Mesenchymal stem cell (in vitro differentiated cells and primary cell): ENCODE data around the gene ERC2.

Source experiments
- DNase-seq: peaks from one replicate; pipeline ENCODE4 v3.0.0-alpha.2; 2013
- H2AFZ ChIP-seq: one replicate; pipeline ENCODE4 v1.6.1; 2013; ENCODE audit warnings: low read depth, mild to moderate bottlenecking, control low read depth, inconsistent platforms, low read length, moderate library complexity
- H2AK5ac ChIP-seq: 2 replicates; pipeline ENCODE4 v1.6.1; 2013; ENCODE audit warnings: low read length, moderate library complexity, mild to moderate bottlenecking, inconsistent platforms; ENCODE audit not compliant: severe bottlenecking
- H2BK120ac ChIP-seq: one replicate; pipeline ENCODE4 v1.6.1; 2013; ENCODE audit warnings: low read depth, mild to moderate bottlenecking, inconsistent platforms, low read length, moderate library complexity
- H2BK12ac ChIP-seq, 2 experiments: one replicate each; pipeline ENCODE4 v1.6.1; 2013; ENCODE audit warnings: inconsistent platforms in 2 of 2, low read length in 2 of 2, mild to moderate bottlenecking in 2 of 2, moderate library complexity in 2 of 2, control low read depth in 1 of 2
- H2BK15ac ChIP-seq: one replicate; pipeline ENCODE4 v1.6.1; 2013; ENCODE audit warnings: mild to moderate bottlenecking, low read depth, inconsistent platforms; ENCODE audit not compliant: poor library complexity, severe bottlenecking
- H2BK5ac ChIP-seq: 2 replicates; pipeline ENCODE4 v1.6.1; 2013; ENCODE audit warnings: low read depth, mild to moderate bottlenecking, low read length, control low read depth, inconsistent platforms; ENCODE audit not compliant: poor library complexity, severe bottlenecking
- H3K14ac ChIP-seq, 2 experiments: one replicate each; pipeline ENCODE4 v1.6.1; 2013; ENCODE audit warnings: inconsistent platforms in 2 of 2, low read length in 2 of 2, control low read depth in 1 of 2, mild to moderate bottlenecking in 1 of 2, moderate library complexity in 1 of 2
- H3K18ac ChIP-seq, 2 experiments: one replicate each; pipeline ENCODE4 v1.6.1; 2013; ENCODE audit warnings: inconsistent platforms in 2 of 2, low read length in 2 of 2, control low read depth in 1 of 2, low read depth in 1 of 2, mild to moderate bottlenecking in 1 of 2
- H3K23ac ChIP-seq, 2 experiments: one replicate each; pipeline ENCODE4 v1.6.1; 2013; ENCODE audit warnings: inconsistent platforms in 2 of 2, low read length in 2 of 2, mild to moderate bottlenecking in 2 of 2, moderate library complexity in 2 of 2, control low read depth in 1 of 2
- H3K27ac ChIP-seq: 2 replicates; pipeline ENCODE4 v1.5.1; 2013; ENCODE audit warnings: mild to moderate bottlenecking, moderate library complexity, low read length, control low read depth, inconsistent platforms; ENCODE audit not compliant: poor library complexity, severe bottlenecking
- H3K27me3 ChIP-seq, 2 experiments: 2 replicates each; pipeline versions ENCODE4 v1.6.1 to v1.7.0; 2013; ENCODE audit warnings: low read length in 2 of 2, mild to moderate bottlenecking in 2 of 2, moderate library complexity in 2 of 2, control low read depth in 1 of 2, inconsistent platforms in 1 of 2; ENCODE audit not compliant: control insufficient read depth in 1 of 2, insufficient read depth in 1 of 2
- H3K36me3 ChIP-seq, 2 experiments: 2 replicates each; pipeline versions ENCODE4 v1.6.1 to v1.7.0; 2013; ENCODE audit warnings: low read length in 2 of 2, control low read depth in 1 of 2, inconsistent platforms in 1 of 2, low read depth in 1 of 2, mild to moderate bottlenecking in 1 of 2; ENCODE audit not compliant: insufficient read depth in 2 of 2, control insufficient read depth in 1 of 2
- H3K4ac ChIP-seq, 2 experiments: one replicate each; pipeline ENCODE4 v1.6.1; 2013; ENCODE audit warnings: inconsistent platforms in 2 of 2, low read length in 2 of 2, mild to moderate bottlenecking in 2 of 2, moderate library complexity in 2 of 2, control low read depth in 1 of 2, low read depth in 1 of 2
- H3K4me1 ChIP-seq: 2 replicates; pipeline ENCODE4 v1.6.1; 2013; ENCODE audit warnings: low read depth, low read length, control low read depth; ENCODE audit not compliant: control insufficient read depth, insufficient read depth
- H3K4me2 ChIP-seq: 2 replicates; pipeline ENCODE4 v1.6.1; 2013; ENCODE audit warnings: low read length, mild to moderate bottlenecking, inconsistent platforms; ENCODE audit not compliant: poor library complexity, severe bottlenecking
- H3K4me3 ChIP-seq, 2 experiments: 2 replicates each; pipeline versions ENCODE4 v1.5.1 to v1.7.0; 2013; ENCODE audit warnings: low read length in 2 of 2, mild to moderate bottlenecking in 2 of 2, control low read depth in 1 of 2, low read depth in 1 of 2; ENCODE audit not compliant: insufficient read depth in 1 of 2
- H3K79me1 ChIP-seq: replicated peaks from 2 replicates; pipeline ENCODE4 v1.6.1; 2013; ENCODE audit warnings: mild to moderate bottlenecking, control low read depth, low read length, inconsistent platforms; ENCODE audit not compliant: poor library complexity, severe bottlenecking
- H3K9ac ChIP-seq: 2 replicates; pipeline ENCODE4 v1.7.0; 2013; ENCODE audit warnings: mild to moderate bottlenecking, low read length, moderate library complexity
- H3K9me3 ChIP-seq: 2 replicates; pipeline ENCODE4 v1.7.0; 2013; ENCODE audit warnings: mild to moderate bottlenecking, low read length; ENCODE audit not compliant: control insufficient read depth
- H4K8ac ChIP-seq: one replicate; pipeline ENCODE4 v1.6.1; 2013; ENCODE audit warnings: inconsistent platforms, mild to moderate bottlenecking, low read length, moderate library complexity
- H4K91ac ChIP-seq: one replicate; pipeline ENCODE4 v1.6.1; 2013; ENCODE audit warnings: mild to moderate bottlenecking, low read length, inconsistent platforms
- WGBS: methylation state at CpG from one replicate; pipeline ENCODE4 v1.1.7; 2013; ENCODE audit warnings: mixed read lengths; 5-methylcytosine and 5-hydroxymethylcytosine counted together

The ERC2 gene

GRCh38 chr3:56288258-56288657 is 180.0 kb downstream of the ERC2 start:
- no peak for DNase-seq
- H3K36me3 ChIP-seq, result no peaks in the 10 kb centered on the region
- H2AK5ac ChIP-seq, result no peak overlapping the region
- no peak overlapping the region for H3K18ac ChIP-seq
- H3K79me1 ChIP-seq, result no peaks in the 10 kb centered on the region
- H4K8ac ChIP-seq, result no peak overlapping the region
- H3K4ac ChIP-seq, result no peak overlapping the region
- H3K9me3 ChIP-seq, result no peaks in the 10 kb centered on the region
- H3K4me3 ChIP-seq, result no peak overlapping the region
- no peak overlapping the region for H3K27ac ChIP-seq
- H3K23ac ChIP-seq, result no peak overlapping the region
- no peak overlapping the region for H2BK120ac ChIP-seq
- H4K91ac ChIP-seq, result no peak overlapping the region
- no peak overlapping the region for H2BK5ac ChIP-seq
- H2BK12ac ChIP-seq, result no peak overlapping the region
- no peaks in the 10 kb centered on the region for H3K4me1 ChIP-seq
- peaks cover 0 to 35% of the 10 kb centered on the region in 2 experiments for H3K27me3 ChIP-seq
- no peak overlapping the region for H2BK15ac ChIP-seq
- H3K4me2 ChIP-seq, result no peak overlapping the region
- H3K14ac ChIP-seq, result no peak overlapping the region
- no peak overlapping the region for H3K9ac ChIP-seq
- no peak overlapping the region for H2AFZ ChIP-seq
- WGBS, result 75% methylated on average over 4 of the region's 4 CpGs

DNA sequence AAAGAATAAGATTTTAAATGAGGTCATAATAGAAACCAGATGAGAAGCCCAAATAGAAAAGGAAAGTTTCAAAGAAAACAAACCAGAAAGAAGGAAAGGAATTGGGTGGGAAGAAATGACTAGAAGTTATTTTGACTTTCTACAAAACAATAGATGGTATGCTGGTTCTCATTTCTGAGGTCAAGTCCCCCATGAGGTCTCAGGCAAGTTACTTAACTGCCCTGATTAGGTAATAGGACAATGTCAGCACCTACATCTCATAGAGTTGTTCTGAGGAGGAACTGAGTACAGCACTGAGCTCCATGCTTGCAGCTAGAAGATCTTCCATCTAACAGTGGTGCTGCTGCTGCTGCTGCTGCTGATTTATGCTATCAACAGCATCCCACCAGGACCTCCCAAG is 185.9 kb downstream of the ERC2 start:
- Histone ChIP-seq H4K8ac (no peak overlapping the region), H4K91ac (no peak overlapping the region), H3K14ac (no peak overlapping the region), H2AFZ (no peak overlapping the region), H3K18ac (no peak overlapping the region), H3K4me3 (no peak overlapping the region), H2AK5ac (no peak overlapping the region), H3K4me2 (no peak overlapping the region), H2BK12ac (no peak overlapping the region), H3K27ac (no peak overlapping the region), H3K4me1 (no peaks in the 10 kb centered on the region), H2BK120ac (no peak overlapping the region), H2BK5ac (no peak overlapping the region), H3K27me3 (peaks cover 0 to 28% of the 10 kb centered on the region in 2 experiments), H3K4ac (no peak overlapping the region), H3K23ac (no peak overlapping the region), H3K36me3 (no peaks in the 10 kb centered on the region), H3K9ac (no peak overlapping the region), H3K9me3 (peaks cover 2% of the 10 kb centered on the region), H2BK15ac (no peak overlapping the region), H3K79me1 (no peaks in the 10 kb centered on the region)
- no peak for DNase-seq

GRCh38 chr3:56277236-56277635 is 191.0 kb downstream of the ERC2 start:
- Histone ChIP-seq H2BK5ac (no peak overlapping the region), H3K27ac (no peak overlapping the region), H4K8ac (no peak overlapping the region), H3K14ac (no peak overlapping the region), H3K36me3 (no peaks in the 10 kb centered on the region), H2AK5ac (no peak overlapping the region), H3K27me3 (peaks cover 0 to 6% of the 10 kb centered on the region in 2 experiments), H3K18ac (no peak overlapping the region), H3K4ac (no peak overlapping the region), H3K9ac (no peak overlapping the region), H3K4me3 (no peak overlapping the region), H2BK12ac (no peak overlapping the region), H3K23ac (no peak overlapping the region), H3K4me2 (no peak overlapping the region), H3K79me1 (no peaks in the 10 kb centered on the region), H3K9me3 (peaks cover 2% of the 10 kb centered on the region), H2BK120ac (no peak overlapping the region), H4K91ac (no peak overlapping the region), H2BK15ac (no peak overlapping the region), H3K4me1 (no peaks in the 10 kb centered on the region), H2AFZ (no peak overlapping the region)
- DNase-seq, result no peak
- 41% methylated on average over 1 of the region's 1 CpG for WGBS

DNA sequence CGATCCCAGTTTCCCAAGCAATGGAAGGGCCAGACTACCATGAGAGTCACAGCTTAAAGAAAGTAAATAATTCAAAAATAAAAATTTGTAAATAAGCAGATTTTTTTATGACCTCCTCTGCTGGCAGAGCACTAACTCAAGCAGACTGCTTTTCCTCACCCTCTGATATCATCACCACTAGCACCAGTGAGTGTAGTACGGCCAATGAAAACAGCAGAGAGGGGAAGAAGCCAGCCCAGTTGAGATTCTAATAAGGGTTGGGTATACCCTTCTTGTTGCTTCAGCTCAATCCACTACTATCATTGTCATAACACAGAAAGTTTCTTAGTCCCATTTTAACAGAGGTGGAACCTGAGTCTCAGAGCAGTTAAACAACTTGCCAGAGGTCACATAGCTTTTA is 193.1 kb downstream of the ERC2 start:
- Histone ChIP-seq H3K4ac (no peak overlapping the region), H3K27me3 (peaks cover 0 to 6% of the 10 kb centered on the region in 2 experiments), H3K23ac (no peak overlapping the region), H2BK120ac (no peak overlapping the region), H2AFZ (no peak overlapping the region), H2BK12ac (no peak overlapping the region), H3K4me2 (no peak overlapping the region), H2BK15ac (no peak overlapping the region), H3K14ac (no peak overlapping the region), H2BK5ac (no peak overlapping the region), H3K9ac (no peak overlapping the region), H3K4me1 (no peaks in the 10 kb centered on the region), H3K27ac (no peak overlapping the region), H3K9me3 (peaks cover 2% of the 10 kb centered on the region), H4K8ac (no peak overlapping the region), H3K18ac (no peak overlapping the region), H3K36me3 (no peaks in the 10 kb centered on the region), H3K79me1 (no peaks in the 10 kb centered on the region), H4K91ac (no peak overlapping the region), H3K4me3 (no peak overlapping the region), H2AK5ac (no peak overlapping the region)
- 100% methylated on average over 1 of the region's 2 CpGs for WGBS
- no peak for DNase-seq
